Stomach (tissue), 4 donors: ENCODE data around the gene CLEC4G.

ENCODE experiments used
- CTCF ChIP-seq, 7 experiments: fragments of 450-650 bp in 4 of 7; fragments of 200-600 bp in 3 of 7; sonication (generic) in 3 of 7; IDR thresholded peaks; one replicate each; pipeline ENCODE4 v1.5.1; 2016 to 2019; ENCODE audit warnings: antibody characterized with exemption in 7 of 7, control low read depth in 2 of 7, mild to moderate bottlenecking in 1 of 7
- EP300 ChIP-seq: sonication (generic); formaldehyde crosslinking; IDR thresholded peaks from one replicate; pipeline ENCODE4 v1.6.1; 2017; ENCODE audit warnings: antibody characterized with exemption
- POLR2A ChIP-seq, 4 donors: fragments of 450-650 bp; IDR thresholded peaks; one replicate each; pipeline ENCODE4 v1.6.1; 2016; ENCODE audit warnings: antibody characterized with exemption in 4 of 4, control low read depth in 2 of 4, mild to moderate bottlenecking in 1 of 4, moderate library complexity in 1 of 4
- POLR2AphosphoS5 ChIP-seq, 3 donors: sonication (generic); formaldehyde crosslinking; IDR thresholded peaks; one replicate each; pipeline ENCODE4 v1.6.1; 2016; ENCODE audit warnings: antibody characterized with exemption in 3 of 3

GRCh38 chr19:7743425-7743841, 11.5 kb upstream of the CLEC4G start:
- TF ChIP-seq CTCF (IDR thresholded peaks at IDR 0.05) (no peak), POLR2AphosphoS5 (IDR thresholded peaks at IDR 0.05) (no peak), POLR2A (IDR thresholded peaks at IDR 0.05) (no peak), EP300 (no peak)
